Activated CD4-positive, alpha-beta T cell treated with anti-CD3 and anti-CD28 coated beads for 1 hour (primary cell): Measurements from ENCODE around the gene CNTFR.

Experiments
- DNase-seq: peaks from one replicate; pipeline ENCODE4 v3.0.0-alpha.2; 2020

CNTFR gene

DNA sequence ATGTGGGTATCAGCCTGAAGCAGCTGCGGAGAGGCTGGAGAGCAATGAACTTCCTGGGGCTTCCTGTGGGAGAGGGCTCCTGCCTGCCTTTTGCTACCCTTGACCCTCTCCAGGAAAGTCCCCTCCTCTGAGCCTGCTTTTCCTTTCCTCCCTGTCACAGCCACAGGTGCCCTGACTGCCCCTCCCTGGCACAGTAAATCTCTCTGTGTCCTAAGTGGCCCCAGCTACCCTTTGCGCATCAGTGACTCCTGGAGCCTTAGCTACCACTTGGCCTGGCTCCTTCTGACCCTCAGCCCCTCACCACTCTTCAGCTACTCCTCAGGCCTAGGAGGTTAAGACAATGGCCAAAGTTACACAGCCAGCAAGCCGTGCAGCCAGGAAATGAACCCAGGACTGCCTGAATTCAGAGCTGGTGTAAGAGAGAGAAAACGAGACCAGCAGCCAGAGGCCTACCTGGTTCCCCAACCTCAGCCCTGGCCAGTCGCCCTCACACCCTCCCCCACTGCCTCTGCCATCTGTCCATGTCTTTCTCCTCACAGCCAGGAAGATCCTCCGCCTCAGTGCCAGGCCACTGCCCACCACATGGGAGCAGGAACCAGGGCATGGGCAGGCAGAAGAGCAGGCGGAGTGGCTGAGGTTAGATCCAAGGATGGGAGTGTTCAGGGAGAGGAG is 18.6 kb downstream of the CNTFR start:
- DNase-seq = no peak

DNA sequence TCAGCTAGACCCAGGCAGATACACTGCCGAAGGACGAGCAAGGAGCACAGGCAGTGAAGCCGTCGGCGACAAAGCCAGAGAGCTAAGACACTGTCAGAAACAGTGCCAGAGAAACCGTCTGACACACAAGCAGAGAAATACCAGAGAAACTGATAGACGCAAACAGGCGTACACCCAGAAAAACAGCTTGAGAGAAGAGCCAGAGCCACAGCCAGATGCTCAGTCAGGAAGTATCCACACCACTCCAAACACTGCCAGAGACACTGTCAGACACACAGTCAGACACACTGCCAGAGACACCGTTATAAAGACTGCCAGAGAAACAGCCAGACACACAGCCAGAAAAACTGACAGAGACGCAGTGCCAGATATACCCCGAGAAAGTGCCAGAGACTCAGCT is 19.1 kb downstream of the CNTFR start:
- no peak for DNase-seq

- DNase-seq = no peak
Measured at GRCh38 chr9:34568774-34569173, 20.8 kb downstream of the CNTFR start.

- DNase-seq = no peak
Measured at GRCh38 chr9:34568133-34568532, 21.4 kb downstream of the CNTFR start.

DNA sequence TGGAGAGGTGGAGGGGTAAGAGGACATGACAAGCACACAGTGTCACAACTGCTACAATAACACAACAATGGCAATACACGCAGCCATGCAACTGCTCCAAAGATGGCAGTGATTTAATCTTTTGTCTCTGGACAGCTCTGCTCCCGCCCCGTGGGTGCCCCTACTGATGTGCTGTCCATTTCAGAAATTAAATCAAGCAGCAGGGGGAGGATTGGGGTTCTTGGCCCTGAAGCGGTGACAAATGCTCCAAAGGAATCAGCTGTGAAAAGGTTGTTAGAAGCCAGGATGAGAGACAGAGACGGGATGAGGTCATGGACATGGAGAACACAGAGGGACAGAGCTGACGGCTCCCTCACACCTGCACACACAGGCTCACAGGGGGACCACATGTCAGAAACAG is 22.6 kb downstream of the CNTFR start:
- no peak for DNase-seq

- no peak for DNase-seq
Measured at GRCh38 chr9:34566322-34566721, 23.2 kb downstream of the CNTFR start.

DNA sequence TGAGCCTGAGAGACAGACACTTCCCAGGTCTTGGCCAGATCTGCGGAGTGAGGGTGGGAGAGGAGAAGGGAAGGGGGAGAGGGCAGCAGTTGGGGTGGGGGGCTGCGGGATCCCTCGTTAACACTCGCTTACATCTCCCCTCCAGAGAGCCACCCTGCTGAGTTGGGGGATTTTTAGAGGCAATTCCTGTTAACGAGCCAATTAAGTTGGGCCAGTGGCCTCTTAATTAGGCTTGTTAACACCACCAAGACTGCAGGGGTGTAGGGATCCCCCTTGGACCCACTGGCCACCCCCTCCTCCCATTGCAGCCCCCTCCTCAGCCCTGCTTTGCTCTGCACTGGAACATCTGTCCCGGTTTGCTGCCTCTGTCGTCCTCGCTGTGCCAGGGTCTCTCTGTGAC is 23.7 kb downstream of the CNTFR start:
- no peak for DNase-seq

DNA sequence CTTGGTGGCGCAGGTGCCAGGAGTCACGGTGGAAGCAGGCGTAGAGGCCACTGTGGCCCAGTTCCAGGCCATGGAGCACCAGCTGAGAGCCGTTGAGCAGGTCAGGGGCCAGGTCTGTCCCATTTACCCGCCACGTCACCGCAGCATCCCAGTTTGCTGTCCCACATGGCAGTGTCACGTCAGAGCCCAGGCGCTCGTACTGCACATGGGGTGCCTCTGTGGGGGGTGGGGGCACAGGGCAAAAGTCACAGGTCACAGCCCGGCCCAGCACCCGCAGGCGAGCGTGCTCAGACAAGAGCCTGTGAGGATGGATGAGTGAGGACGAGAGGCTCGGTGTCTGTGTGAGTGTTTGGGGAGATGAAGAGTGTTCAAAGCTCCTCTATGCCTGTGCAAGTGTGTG is 24.9 kb downstream of the CNTFR start:
- no peak for DNase-seq

DNA sequence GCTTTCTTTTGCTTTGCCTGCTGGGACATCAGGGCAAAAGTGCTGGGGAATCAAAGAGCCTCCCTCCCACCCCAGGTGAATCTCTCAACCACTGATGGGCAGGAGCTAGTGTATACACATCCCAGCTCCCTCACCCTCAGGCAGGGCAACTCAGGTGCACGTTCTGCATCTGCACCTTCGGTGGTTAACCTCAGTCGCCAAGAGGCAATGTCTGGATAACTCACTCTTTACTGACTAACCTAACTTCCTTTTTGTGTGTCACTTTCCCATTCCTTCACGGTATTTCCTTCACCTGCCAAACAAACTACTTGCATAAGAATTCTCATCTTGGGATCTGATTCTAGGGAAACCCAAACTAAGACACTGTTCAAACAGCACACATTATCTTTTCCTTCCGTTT is 26.3 kb downstream of the CNTFR start:
- no peak for DNase-seq

DNA sequence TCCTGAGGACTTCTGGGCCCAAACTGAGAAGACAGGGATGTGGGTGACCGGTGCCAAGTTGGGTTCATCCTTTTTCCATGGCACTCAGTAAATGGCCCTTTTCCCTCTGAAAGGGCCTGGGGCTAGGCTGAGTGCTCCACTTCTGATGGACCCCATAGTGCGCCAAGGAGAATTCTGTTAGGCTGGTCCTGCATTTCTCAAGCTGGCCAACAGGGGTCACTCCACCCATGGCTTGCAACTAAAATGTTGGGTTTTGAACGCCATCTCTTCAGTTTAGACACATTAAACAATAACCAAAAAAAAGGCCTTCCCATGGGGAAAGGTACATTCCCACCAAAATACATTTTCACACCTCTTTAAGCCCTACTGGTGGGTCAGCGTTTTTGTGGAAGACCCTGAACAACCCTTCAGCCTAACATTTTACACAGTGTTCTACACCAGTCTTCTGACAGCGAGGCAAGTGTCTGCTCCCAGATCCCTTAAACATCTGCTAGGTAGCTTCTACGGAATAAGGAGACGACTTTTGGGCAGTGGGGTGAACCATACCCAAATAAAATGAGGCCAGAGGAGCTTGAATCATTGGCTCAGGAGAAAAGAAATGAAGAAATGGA is 27.3 kb downstream of the CNTFR start:
- DNase-seq = no peak

DNA sequence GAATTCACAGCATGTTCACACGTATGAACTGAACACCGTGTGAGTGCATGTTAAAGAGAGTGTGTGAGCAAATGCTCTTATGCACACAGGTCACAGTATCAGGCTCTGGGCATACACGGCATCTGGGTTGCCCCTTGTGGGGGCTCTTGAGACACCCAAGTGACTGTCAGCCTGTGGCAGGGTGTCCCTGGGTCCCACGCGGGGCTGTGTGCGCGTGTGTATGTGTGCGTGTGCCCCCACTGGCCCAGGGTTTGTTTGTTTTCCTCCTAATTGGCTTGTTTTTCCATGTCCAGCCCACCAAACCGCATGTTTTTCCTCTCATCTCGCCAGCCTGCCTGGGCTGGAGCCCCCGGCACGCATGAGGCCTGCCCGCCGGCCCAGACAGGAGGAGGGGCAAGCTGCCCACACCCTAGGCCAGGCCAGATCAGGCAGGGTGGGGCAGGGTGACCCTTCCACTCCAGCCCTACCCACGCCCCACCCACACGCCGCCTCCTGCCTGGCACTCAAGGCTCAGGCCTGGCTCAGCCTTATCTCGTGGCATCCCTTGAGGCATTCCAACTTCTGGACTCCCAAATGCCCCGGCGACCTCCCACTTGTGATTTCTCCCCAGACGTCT is 28.8 kb downstream of the CNTFR start:
- no peak for DNase-seq

GRCh38 chr9:34559624-34560455 is 29.7 kb downstream of the CNTFR start:
- no peak for DNase-seq

- DNase-seq = no peak
Measured at GRCh38 chr9:34558919-34559623, 30.5 kb downstream of the CNTFR start.

DNA sequence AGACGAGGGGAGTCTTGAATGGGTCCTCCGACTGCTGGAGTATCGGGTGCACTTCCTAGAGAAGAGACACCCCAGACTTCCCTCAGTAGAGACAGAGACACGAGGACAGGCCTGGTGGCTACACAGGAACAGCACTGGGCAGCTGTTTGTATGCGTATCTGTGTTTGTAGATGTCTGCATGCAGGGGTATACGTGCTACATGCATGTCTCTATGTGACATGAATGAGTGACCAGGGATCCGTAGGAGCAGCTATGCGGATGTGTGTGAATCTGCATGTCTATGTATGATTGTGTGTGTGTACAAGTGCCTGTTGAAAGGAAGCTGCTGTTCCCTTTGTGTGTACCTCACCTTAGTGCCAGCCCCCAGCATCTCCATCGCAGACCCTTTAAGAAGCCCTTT is 31.2 kb downstream of the CNTFR start:
- no peak for DNase-seq

GRCh38 chr9:34557426-34558321 is 31.9 kb downstream of the CNTFR start:
- DNase-seq = no peak

GRCh38 chr9:34556949-34557348 is 32.6 kb downstream of the CNTFR start:
- DNase-seq = no peak

DNA sequence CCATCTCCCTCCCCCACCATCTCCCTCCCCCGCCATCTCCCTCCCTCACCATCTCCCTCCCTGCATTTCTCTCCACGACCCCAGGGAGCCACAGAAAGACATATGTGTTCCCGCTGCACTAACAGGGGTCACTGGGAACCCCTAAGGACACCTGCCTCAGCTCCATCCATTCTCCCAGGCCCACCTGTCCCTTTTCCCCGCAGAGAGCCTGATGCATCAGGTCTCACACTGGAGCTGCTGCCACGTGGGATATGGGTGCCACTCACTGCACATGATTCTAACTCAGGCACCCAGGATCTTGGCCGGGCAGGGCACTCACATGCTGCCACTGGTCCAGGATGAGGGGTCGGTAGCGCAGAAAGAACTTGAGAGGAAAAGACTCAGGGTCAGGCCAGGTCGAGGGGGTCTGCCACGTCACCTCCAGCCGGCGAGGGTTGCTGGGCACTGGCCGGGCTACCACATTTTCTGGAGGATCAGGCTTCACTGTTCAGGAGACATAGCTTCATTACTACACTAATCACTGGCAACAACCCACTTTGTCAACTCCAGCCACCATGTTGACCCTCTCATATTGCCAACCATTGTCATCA is 33.5 kb downstream of the CNTFR start:
- no peak for DNase-seq

- DNase-seq = no peak
Measured at GRCh38 chr9:34555500-34555899, 34.0 kb downstream of the CNTFR start.

- DNase-seq = no peak
Measured at GRCh38 chr9:34555002-34555348, 34.5 kb downstream of the CNTFR start.

DNA sequence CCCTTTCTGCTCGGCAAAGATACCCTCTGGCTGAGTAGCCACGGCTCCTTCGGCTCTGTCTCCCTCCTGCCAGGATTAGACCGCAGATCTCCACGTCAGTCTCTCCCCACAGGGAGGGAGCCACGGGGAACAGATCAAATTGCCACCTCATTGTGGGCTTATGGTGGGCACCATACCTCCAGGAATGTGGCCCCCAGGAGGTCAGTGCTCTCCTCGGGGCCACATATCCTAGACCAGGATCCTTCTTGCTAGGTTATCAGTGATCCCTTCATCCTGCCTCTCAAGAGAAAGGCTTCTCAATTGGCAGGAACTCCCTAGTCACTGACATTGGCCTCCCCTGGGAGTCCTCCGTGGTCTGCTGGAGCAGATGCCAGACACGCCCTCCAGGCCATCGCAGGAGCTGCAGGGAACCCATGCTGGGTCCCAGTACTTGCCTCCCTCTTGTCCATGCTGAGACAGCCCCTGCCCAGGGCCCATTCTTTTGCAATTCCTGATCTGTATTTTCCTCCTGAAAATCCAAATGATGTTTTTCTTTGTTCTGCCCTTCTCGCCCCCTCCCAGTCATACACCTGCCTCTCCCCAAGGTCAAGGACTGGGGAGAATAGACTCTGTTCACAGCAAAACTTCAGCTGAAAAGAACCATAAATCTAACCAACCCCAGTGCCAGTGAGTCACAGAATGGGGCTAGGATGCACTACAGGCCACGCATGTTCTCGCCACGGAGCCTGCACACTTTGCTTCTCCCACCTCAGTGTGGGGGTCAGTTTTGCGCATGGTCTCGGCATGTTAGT is 35.1 kb downstream of the CNTFR start:
- no peak for DNase-seq

GRCh38 chr9:34553511-34554021 is 36.0 kb downstream of the CNTFR start:
- no peak for DNase-seq
